OCI-LY1 (cell line): ENCODE results near the gene ZC3H18.

Source experiments
- H2AFZ ChIP-seq: fragments of 200-600 bp; sonication (generic), shearing (Covaris generic); 2 replicates; pipeline ENCODE4 v1.6.0; 2014; ENCODE audit warnings: antibody characterized with exemption, mild to moderate bottlenecking, low read length
- H3F3A ChIP-seq: fragments of 200-600 bp; sonication (generic), shearing (Covaris generic); 2 replicates; pipeline ENCODE4 v1.6.0; 2014; ENCODE audit warnings: mild to moderate bottlenecking, antibody characterized with exemption, low read length, moderate library complexity; ENCODE audit not compliant: insufficient read depth
- H3K27ac ChIP-seq: fragments of 200-600 bp; sonication (generic); 2 replicates; pipeline ENCODE4 v1.5.1; 2014; ENCODE audit warnings: low read length, mixed run types, mild to moderate bottlenecking, low read depth; ENCODE audit not compliant: poor library complexity, severe bottlenecking
- H3K27me3 ChIP-seq: fragments of 200-600 bp; sonication (generic); 2 replicates; pipeline ENCODE4 v1.6.0; 2014; ENCODE audit warnings: antibody characterized with exemption, mild to moderate bottlenecking, low read length, moderate library complexity; ENCODE audit not compliant: insufficient read depth
- H3K36me3 ChIP-seq: fragments of 200-600 bp; sonication (generic); 2 replicates; pipeline ENCODE4 v1.6.1; 2014; ENCODE audit warnings: mild to moderate bottlenecking, antibody characterized with exemption, low read length, moderate library complexity, mixed read lengths; ENCODE audit not compliant: insufficient read depth
- H3K4me1 ChIP-seq: fragments of 200-600 bp; sonication (generic); 2 replicates; pipeline ENCODE4 v1.5.1; 2014; ENCODE audit warnings: mild to moderate bottlenecking, low read length, moderate library complexity; ENCODE audit not compliant: insufficient read depth, severe bottlenecking
- H3K4me2 ChIP-seq: fragments of 200-600 bp; sonication (generic), shearing (Covaris generic); 2 replicates; pipeline ENCODE4 v1.6.1; 2014; ENCODE audit warnings: low read length
- H3K4me3 ChIP-seq: fragments of 200-600 bp; sonication (generic); 2 replicates; pipeline ENCODE4 v1.5.1; 2014; ENCODE audit warnings: low read length, low read depth, mild to moderate bottlenecking, mixed read lengths; ENCODE audit not compliant: poor library complexity, severe bottlenecking
- H3K79me2 ChIP-seq: fragments of 200-600 bp; shearing (Covaris generic); 2 replicates; pipeline ENCODE4 v1.6.1; 2016; ENCODE audit warnings: mixed run types, low read length, mixed read lengths; ENCODE audit not compliant: insufficient read depth
- H3K9ac ChIP-seq: fragments of 200-600 bp; sonication (generic), shearing (Covaris generic); 2 replicates; pipeline ENCODE4 v1.6.1; 2014; ENCODE audit warnings: mild to moderate bottlenecking, low read length, mixed read lengths
- H3K9me2 ChIP-seq: fragments of 200-600 bp; sonication (generic), shearing (Covaris generic); 2 replicates; pipeline ENCODE4 v1.6.1; 2014; ENCODE audit warnings: low read depth, mild to moderate bottlenecking, low read length, mixed read lengths
- H3K9me3 ChIP-seq: fragments of 200-600 bp; shearing (Covaris generic); 2 replicates; pipeline ENCODE4 v1.6.1; 2014; ENCODE audit warnings: low read length, mixed read lengths
- H4K20me1 ChIP-seq: fragments of 200-600 bp; sonication (generic), shearing (Covaris generic); 2 replicates; pipeline ENCODE4 v1.6.0; 2016; ENCODE audit warnings: mild to moderate bottlenecking, low read length; ENCODE audit not compliant: insufficient read depth
- CTCF ChIP-seq: fragments of 200-600 bp; sonication (generic), shearing (Covaris generic); IDR thresholded peaks from 2 replicates; pipeline ENCODE4 v1.5.1; 2017; ENCODE audit warnings: mild to moderate bottlenecking, antibody characterized with exemption, low read length, moderate library complexity, mixed read lengths
- EZH2 ChIP-seq: fragments of 200-600 bp; sonication (generic), shearing (Covaris generic); IDR thresholded peaks from 2 replicates; pipeline ENCODE4 v1.8.0; 2017; ENCODE audit warnings: borderline replicate concordance, mixed run types, mild to moderate bottlenecking, antibody characterized with exemption, low read length, moderate library complexity, mixed read lengths

ZC3H18 gene

GRCh38 chr16:88654363-88655052 is 84.3 kb downstream of the ZC3H18 start:
- no peak overlapping the region for H3K4me2 ChIP-seq
- no peaks in the 10 kb centered on the region for H3K9me3 ChIP-seq
- H3K9ac ChIP-seq, result no peak overlapping the region
- no peak for TF ChIP-seq EZH2
- no peak for TF ChIP-seq CTCF
- H3K27me3 ChIP-seq, result no peaks in the 10 kb centered on the region
- no peak overlapping the region for H3K4me3 ChIP-seq
- no peak overlapping the region for H3K27ac ChIP-seq
- no peak overlapping the region for H2AFZ ChIP-seq
- no peaks in the 10 kb centered on the region for H3F3A ChIP-seq
- no peaks in the 10 kb centered on the region for H4K20me1 ChIP-seq
- H3K79me2 ChIP-seq, result no peaks in the 10 kb centered on the region
- peaks cover 53% of the 10 kb centered on the region for H3K36me3 ChIP-seq
- H3K9me2 ChIP-seq, result no peaks in the 10 kb centered on the region
- H3K4me1 ChIP-seq, result peaks cover 34% of the 10 kb centered on the region

- Histone ChIP-seq H3K79me2 (no peaks in the 10 kb centered on the region), H3F3A (no peaks in the 10 kb centered on the region), H3K9ac (no peak overlapping the region), H3K9me3 (no peaks in the 10 kb centered on the region), H4K20me1 (no peaks in the 10 kb centered on the region), H3K9me2 (no peaks in the 10 kb centered on the region), H3K4me1 (peaks cover 27% of the 10 kb centered on the region), H2AFZ (no peak overlapping the region), H3K4me3 (no peak overlapping the region), H3K27me3 (no peaks in the 10 kb centered on the region), H3K36me3 (peaks cover 49% of the 10 kb centered on the region), H3K4me2 (no peak overlapping the region), H3K27ac (no peak overlapping the region)
- no peak for TF ChIP-seq EZH2
- TF ChIP-seq CTCF, result no peak
Observed at GRCh38 chr16:88655053-88655732, 85.0 kb downstream of the ZC3H18 start.

GRCh38 chr16:88655733-88656281 is 85.6 kb downstream of the ZC3H18 start:
- H3K4me2 ChIP-seq, result no peak overlapping the region
- H3K79me2 ChIP-seq, result no peaks in the 10 kb centered on the region
- H4K20me1 ChIP-seq, result no peaks in the 10 kb centered on the region
- H3K36me3 ChIP-seq, result peaks cover 45% of the 10 kb centered on the region; the same call in 1 of the 2 replicates
- H3K4me1 ChIP-seq, result peaks cover 28% of the 10 kb centered on the region
- no peak overlapping the region for H3K27ac ChIP-seq
- H3K9me2 ChIP-seq, result no peaks in the 10 kb centered on the region
- TF ChIP-seq CTCF, result no peak
- no peak for TF ChIP-seq EZH2
- H3K9ac ChIP-seq, result no peak overlapping the region
- H2AFZ ChIP-seq, result no peak overlapping the region
- no peaks in the 10 kb centered on the region for H3K9me3 ChIP-seq
- H3K27me3 ChIP-seq, result no peaks in the 10 kb centered on the region
- H3F3A ChIP-seq, result no peaks in the 10 kb centered on the region
- no peak overlapping the region for H3K4me3 ChIP-seq
